Measurements from ENCODE around the gene STK32C. TPM values are rescaled to one million over a fixed set of nuclear protein-coding genes. Genes with fewer than 3 reads are reported as not detected.
A peak's percentile ranks its signal among the peaks of the same experiment; 100 is the strongest.

STK32C gene
- total and polyA plus RNA-seq, 2 donors from 2014 or later: 11.6 to 14.4 TPM

- Histone ChIP-seq H3K4me1 (ENCODE audit: control insufficient read depth in 2 of 3, insufficient read depth in 2 of 3, low read depth in 1 of 3, low read length in 3 of 3) (peaks cover 0 to 6% (median 0%) of the 10 kb centered on the region in 3 donors), H3K27me3 (ENCODE audit: control insufficient read depth, insufficient read depth, low read length) (no peaks in the 10 kb centered on the region), H3K27ac (ENCODE audit: low read depth in 2 of 2, low read length in 2 of 2) (no peak overlapping the region), H3K9me3 (ENCODE audit: control insufficient read depth in 2 of 3, insufficient read depth in 1 of 3, low read length in 3 of 3) (no peaks in the 10 kb centered on the region), H3K4me3 (ENCODE audit: low read length in 3 of 3) (no peak overlapping the region), H3K36me3 (ENCODE audit: control insufficient read depth in 2 of 3, insufficient read depth in 3 of 3, low read length in 3 of 3) (no peaks in the 10 kb centered on the region), H3K9ac (ENCODE audit: low read length in 3 of 3) (no peak overlapping the region)
- no peak for FAIRE-seq
- TF ChIP-seq CTCF (IDR thresholded peaks at IDR 0.05; ENCODE audit: borderline replicate concordance, extremely low read depth, insufficient read depth): no peak
- peak in 1 of 5 donors; percentile 26 for DNase-seq
- intact Hi-C loops (cut with DNase I): no loop called here
These were observed 31.0 kb downstream of the STK32C start for GRCh38 chr10:132276706-132277105.

- no peak for FAIRE-seq
- Histone ChIP-seq H3K4me3 (ENCODE audit: low read length in 3 of 3) (no peak overlapping the region), H3K36me3 (ENCODE audit: control insufficient read depth in 2 of 3, insufficient read depth in 3 of 3, low read length in 3 of 3) (no peaks in the 10 kb centered on the region), H3K9me3 (ENCODE audit: control insufficient read depth in 2 of 3, insufficient read depth in 1 of 3, low read length in 3 of 3) (no peaks in the 10 kb centered on the region), H3K27me3 (ENCODE audit: control insufficient read depth, insufficient read depth, low read length) (no peaks in the 10 kb centered on the region), H3K9ac (ENCODE audit: low read length in 3 of 3) (no peak overlapping the region), H3K27ac (ENCODE audit: low read depth in 2 of 2, low read length in 2 of 2) (no peak overlapping the region), H3K4me1 (ENCODE audit: control insufficient read depth in 2 of 3, insufficient read depth in 2 of 3, low read depth in 1 of 3, low read length in 3 of 3) (peaks cover 0 to 6% (median 0%) of the 10 kb centered on the region in 3 donors)
- TF ChIP-seq CTCF (IDR thresholded peaks at IDR 0.05; ENCODE audit: borderline replicate concordance, extremely low read depth, insufficient read depth): no peak
- intact Hi-C loops (cut with DNase I): no loop called here
- peak in 1 of 5 donors; percentile 34 for DNase-seq
These were observed 31.5 kb downstream of the STK32C start for GRCh38 chr10:132276179-132276675.

- peaks cover 0 to 6% (median 0%) of the 10 kb centered on the region in 3 donors for H3K4me1 ChIP-seq (ENCODE audit: control insufficient read depth in 2 of 3, insufficient read depth in 2 of 3, low read depth in 1 of 3, low read length in 3 of 3)
- no peaks in the 10 kb centered on the region for H3K36me3 ChIP-seq (ENCODE audit: control insufficient read depth in 2 of 3, insufficient read depth in 3 of 3, low read length in 3 of 3)
- DNase-seq: peak in 2 of 5 donors; percentile 29 to 56
These were observed 32.1 kb downstream of the STK32C start for GRCh38 chr10:132275426-132276178.

More at GRCh38 chr10:132275426-132276178, 32.1 kb downstream of the STK32C start:
- Histone ChIP-seq H3K9ac (ENCODE audit: low read length in 3 of 3) (no peak overlapping the region), H3K4me3 (ENCODE audit: low read length in 3 of 3) (no peak overlapping the region), H3K27ac (ENCODE audit: low read depth in 2 of 2, low read length in 2 of 2) (no peak overlapping the region), H3K27me3 (ENCODE audit: control insufficient read depth, insufficient read depth, low read length) (no peaks in the 10 kb centered on the region), H3K9me3 (ENCODE audit: control insufficient read depth in 2 of 3, insufficient read depth in 1 of 3, low read length in 3 of 3) (no peaks in the 10 kb centered on the region)
- no peak for TF ChIP-seq CTCF (IDR thresholded peaks at IDR 0.05; ENCODE audit: borderline replicate concordance, extremely low read depth, insufficient read depth)
- no peak for FAIRE-seq
- intact Hi-C loops (cut with DNase I): no loop called here
